Fibroblast of lung (primary cell): ENCODE measurements around the gene C21orf58.

Source experiments
- CTCF ChIP-seq, 2 donors: IDR thresholded peaks in 1 of 2; conservative IDR thresholded peaks in 1 of 2; 1 replicate in 1 of 2; 2 replicates in 1 of 2; pipeline ENCODE4 v1.5.1; 2011 to 2012; ENCODE audit warnings: low read length in 2 of 2, control low read depth in 1 of 2, inconsistent platforms in 1 of 2, low read depth in 1 of 2, mild to moderate bottlenecking in 1 of 2
- EZH2 ChIP-seq: IDR thresholded peaks from 2 replicates; pipeline ENCODE4 v1.5.1; 2012; ENCODE audit warnings: low read length, control low read depth, mild to moderate bottlenecking; ENCODE audit errors: missing control alignments

- TF ChIP-seq CTCF (conservative IDR thresholded peaks at IDR 0.05 in 1 of 2, IDR thresholded peaks at IDR 0.05 in 1 of 2; ENCODE audit: low read depth in 1 of 2, low read length in 2 of 2), result no peak
- no peak for TF ChIP-seq EZH2
Observed at GRCh38 chr21:46345861-46346260, 22.2 kb upstream of the C21orf58 start.
